ENCODE data around the gene MGLL.

- TF ChIP-seq JUN (CRISPR knock-in tag; IDR thresholded peaks at IDR 0.05) (no peak), CREB1 (CRISPR knock-in tag; IDR thresholded peaks at IDR 0.05) (no peak), CTCF (IDR thresholded peaks at IDR 0.05) (no peak), E2F4 (CRISPR knock-in tag; IDR thresholded peaks at IDR 0.05; ENCODE audit: borderline replicate concordance, low read depth) (no peak), PREB (CRISPR knock-in tag; IDR thresholded peaks at IDR 0.05; ENCODE audit: borderline replicate concordance) (no peak), AFF4 (CRISPR knock-in tag; IDR thresholded peaks at IDR 0.05; ENCODE audit: borderline replicate concordance) (no peak), ATF3 (CRISPR knock-in tag; conservative IDR thresholded peaks at IDR 0.05) (no peak), PRDM15 (CRISPR knock-in tag; IDR thresholded peaks at IDR 0.05) (no peak), TP53 (CRISPR knock-in tag; IDR thresholded peaks at IDR 0.05) (no peak)
These were observed 182.3 kb downstream of the MGLL start for GRCh38 chr3:127640042-127640355.
